ENCODE data around the gene DOCK6. TPM values are rescaled to one million over a fixed set of nuclear protein-coding genes. Genes with fewer than 3 reads are reported as not detected.

DOCK6 gene
- total and polyA plus RNA-seq, 2 of the 13 experiments (the other 11 are each of a cell fraction or from before 2014, with no cell fraction given) = 5.4 to 38.1 TPM

DNA sequence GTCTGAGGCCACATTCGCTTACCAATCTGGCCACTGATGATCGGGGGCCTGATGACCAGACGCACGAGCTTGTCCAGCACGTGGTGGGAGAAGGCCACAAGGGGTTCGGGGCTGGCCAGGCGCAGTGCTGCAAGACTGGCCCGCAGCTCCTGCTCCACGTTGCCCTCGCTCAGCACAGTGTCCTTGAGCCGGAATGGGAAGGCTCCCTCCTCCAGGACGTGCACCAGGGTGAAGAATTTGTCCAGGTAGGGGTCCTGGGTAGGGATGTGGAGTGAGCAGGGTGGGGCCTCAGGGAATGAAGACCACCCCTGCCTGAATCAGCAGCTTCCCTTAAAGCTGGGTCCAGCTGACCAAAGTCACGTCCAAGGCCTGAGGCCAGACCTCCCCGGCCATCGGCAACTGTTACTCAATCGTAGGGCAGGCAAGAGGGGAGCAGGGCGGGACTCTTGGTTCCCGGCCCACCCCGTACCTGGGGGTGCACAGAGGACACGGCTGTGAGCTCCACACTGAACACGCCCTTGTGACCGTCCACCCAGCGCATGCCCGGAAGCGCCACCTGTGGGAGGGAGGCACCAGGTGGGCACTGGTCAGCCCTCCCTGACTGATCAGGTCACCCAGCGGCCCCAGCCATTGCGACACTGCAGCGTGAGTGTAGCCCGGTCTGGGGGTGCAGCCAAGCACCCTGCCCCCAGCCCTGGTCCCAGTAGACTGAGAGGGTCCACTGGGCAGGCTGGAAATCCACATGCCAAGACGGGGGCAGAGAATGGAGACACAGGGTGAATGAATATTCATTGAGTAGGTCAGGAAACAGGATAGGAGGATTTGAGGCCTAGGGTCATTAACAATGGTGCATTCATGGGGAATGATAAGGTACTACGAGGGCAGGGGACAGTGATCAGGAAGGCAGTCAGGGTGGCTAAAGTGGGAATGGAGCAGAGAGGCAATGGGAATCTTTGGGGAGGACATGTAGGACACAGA, 25.7 kb downstream of the DOCK6 start (continued):
- TF ChIP-seq ARID2 (CRISPR knock-in tag; IDR thresholded peaks at IDR 0.05; ENCODE audit: borderline replicate concordance) (peak; percentile 23; the same call in 1 of the 2 replicates), FOSL1 (CRISPR knock-in tag; IDR thresholded peaks at IDR 0.05; ENCODE audit: borderline replicate concordance) (peak; percentile 21; the same call in 1 of the 2 replicates), ZNF747 (CRISPR knock-in tag; IDR thresholded peaks at IDR 0.05; ENCODE audit: borderline replicate concordance) (peak; percentile 85; the same call in 1 of the 2 replicates), KAT7 (CRISPR knock-in tag; IDR thresholded peaks at IDR 0.05; ENCODE audit: borderline replicate concordance) (peak; percentile 66; the same call in 1 of the 2 replicates), CC2D1A (CRISPR knock-in tag; IDR thresholded peaks at IDR 0.05) (no peak), IRX3 (CRISPR knock-in tag; IDR thresholded peaks at IDR 0.05; ENCODE audit: borderline replicate concordance, low read depth) (peak; percentile 61; the same call in 1 of the 2 replicates), KAT8 (CRISPR knock-in tag; IDR thresholded peaks at IDR 0.05) (peak; percentile 72), EP300 (IDR thresholded peaks at IDR 0.05; ENCODE audit: low read depth in 2 of 2, low read length in 2 of 2) (no peak; a peak in 1 of 4 replicates), EP300 (CRISPR knock-in tag; IDR thresholded peaks at IDR 0.05; ENCODE audit: borderline replicate concordance) (peak; percentile 61; the same call in 1 of the 2 replicates), ZMAT3 (CRISPR knock-in tag; conservative IDR thresholded peaks at IDR 0.05) (peak; percentile 82), ZIK1 (CRISPR knock-in tag; IDR thresholded peaks at IDR 0.05; ENCODE audit: borderline replicate concordance, low read depth) (no peak), ZFP36L1 (CRISPR knock-in tag; IDR thresholded peaks at IDR 0.05) (peak; percentile 64), ZNF446 (CRISPR knock-in tag; IDR thresholded peaks at IDR 0.05) (no peak), ZNF782 (CRISPR knock-in tag; IDR thresholded peaks at IDR 0.05; ENCODE audit: borderline replicate concordance) (0 out of 2 replicates have a peak, but pooled peaks have one; percentile 78), SMC3 (IDR thresholded peaks at IDR 0.05; ENCODE audit: low read length) (no peak), ZNF503 (CRISPR knock-in tag; IDR thresholded peaks at IDR 0.05) (0 out of 2 replicates have a peak, but pooled peaks have one; percentile 62), MIXL1 (CRISPR knock-in tag; IDR thresholded peaks at IDR 0.05) (peak; percentile 63), CCAR2 (optimal IDR thresholded peaks at IDR 0.05; ENCODE audit: low read depth, low read length) (no peak), CEBPG (CRISPR knock-in tag; IDR thresholded peaks at IDR 0.05) (peak; percentile 94), SUZ12 (IDR thresholded peaks at IDR 0.05; ENCODE audit: low read depth, low read length) (no peak), HNF4G (IDR thresholded peaks at IDR 0.05; ENCODE audit: borderline replicate concordance, low read depth, low read length) (peak; percentile 52), HNF4G (CRISPR knock-in tag; IDR thresholded peaks at IDR 0.05; ENCODE audit: borderline replicate concordance, low read depth) (peak; percentile 74; the same call in 1 of the 2 replicates), EZH2 (conservative IDR thresholded peaks at IDR 0.05; ENCODE audit: low read depth, low read length) (no peak), SSRP1 (CRISPR knock-in tag; IDR thresholded peaks at IDR 0.05) (peak; percentile 49; the same call in 1 of the 2 replicates), ZNF501 (CRISPR knock-in tag; IDR thresholded peaks at IDR 0.05) (peak; percentile 57; the same call in 1 of the 2 replicates)
- TF ChIP-seq, protein P1, sequence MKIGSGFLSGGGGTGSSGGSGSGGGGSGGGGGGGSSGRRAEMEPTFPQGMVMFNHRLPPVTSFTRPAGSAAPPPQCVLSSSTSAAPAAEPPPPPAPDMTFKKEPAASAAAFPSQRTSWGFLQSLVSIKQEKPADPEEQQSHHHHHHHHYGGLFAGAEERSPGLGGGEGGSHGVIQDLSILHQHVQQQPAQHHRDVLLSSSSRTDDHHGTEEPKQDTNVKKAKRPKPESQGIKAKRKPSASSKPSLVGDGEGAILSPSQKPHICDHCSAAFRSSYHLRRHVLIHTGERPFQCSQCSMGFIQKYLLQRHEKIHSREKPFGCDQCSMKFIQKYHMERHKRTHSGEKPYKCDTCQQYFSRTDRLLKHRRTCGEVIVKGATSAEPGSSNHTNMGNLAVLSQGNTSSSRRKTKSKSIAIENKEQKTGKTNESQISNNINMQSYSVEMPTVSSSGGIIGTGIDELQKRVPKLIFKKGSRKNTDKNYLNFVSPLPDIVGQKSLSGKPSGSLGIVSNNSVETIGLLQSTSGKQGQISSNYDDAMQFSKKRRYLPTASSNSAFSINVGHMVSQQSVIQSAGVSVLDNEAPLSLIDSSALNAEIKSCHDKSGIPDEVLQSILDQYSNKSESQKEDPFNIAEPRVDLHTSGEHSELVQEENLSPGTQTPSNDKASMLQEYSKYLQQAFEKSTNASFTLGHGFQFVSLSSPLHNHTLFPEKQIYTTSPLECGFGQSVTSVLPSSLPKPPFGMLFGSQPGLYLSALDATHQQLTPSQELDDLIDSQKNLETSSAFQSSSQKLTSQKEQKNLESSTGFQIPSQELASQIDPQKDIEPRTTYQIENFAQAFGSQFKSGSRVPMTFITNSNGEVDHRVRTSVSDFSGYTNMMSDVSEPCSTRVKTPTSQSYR (CRISPR knock-in tag; IDR thresholded peaks at IDR 0.05; ENCODE audit: borderline replicate concordance) = peak; percentile 86

All from HepG2 (cell line).